HL-60 (cell line): Measurements from ENCODE around the gene PHLPP1.

Experiments used
- DNase-seq, 2 experiments: peaks; one replicate each; pipeline ENCODE4 v3.0.0-alpha.2; 2010 to 2020; ENCODE audit warnings: low read depth in 1 of 2, low spot score in 1 of 2
- H3K27ac ChIP-seq: fragments of 250-450 bp; sonication (Bioruptor Pico); replicated peaks from 2 replicates; pipeline ENCODE4 v1.5.1; 2020; ENCODE audit warnings: mild to moderate bottlenecking, moderate library complexity
- H3K27me3 ChIP-seq: fragments of 250-450 bp; sonication (Bioruptor Pico); 2 replicates; pipeline ENCODE4 v1.5.1; 2021; ENCODE audit warnings: mild to moderate bottlenecking, moderate library complexity; ENCODE audit not compliant: insufficient read depth, poor library complexity, severe bottlenecking
- H3K4me3 ChIP-seq: replicated peaks from 2 replicates; pipeline ENCODE4 v1.5.1; 2011; ENCODE audit warnings: mild to moderate bottlenecking, control low read depth, low read length; ENCODE audit not compliant: insufficient read depth
- CTCF ChIP-seq: IDR thresholded peaks from one replicate; pipeline ENCODE4 v1.5.1; 2011; ENCODE audit warnings: low read length, control low read depth, inconsistent platforms; ENCODE audit not compliant: insufficient read depth
- GABPA ChIP-seq: IDR thresholded peaks from 2 replicates; pipeline ENCODE4 v1.6.1; 2012; ENCODE audit warnings: low read depth
- POLR2AphosphoS5 ChIP-seq: IDR thresholded peaks from 2 replicates; pipeline ENCODE4 v1.6.1; 2012; ENCODE audit warnings: low read depth
- REST ChIP-seq: IDR thresholded peaks from 2 replicates; pipeline ENCODE4 v1.6.1; 2012; ENCODE audit warnings: low read depth; ENCODE audit not compliant: insufficient replicate concordance
- SPI1 ChIP-seq: IDR thresholded peaks from 2 replicates; pipeline ENCODE4 v1.6.1; 2012; ENCODE audit warnings: low read depth, mild to moderate bottlenecking, borderline replicate concordance

PHLPP1 gene

GRCh38 chr18:62870643-62871042, 155.3 kb downstream of the PHLPP1 start:
- Histone ChIP-seq H3K4me3 (no peak overlapping the region), H3K27ac (no peak overlapping the region), H3K27me3 (no peaks in the 10 kb centered on the region)
- DNase-seq, result no peak
- TF ChIP-seq GABPA (no peak), CTCF (no peak), SPI1 (no peak), POLR2AphosphoS5 (no peak), REST (no peak)

GRCh38 chr18:62875323-62875722, 160.0 kb downstream of the PHLPP1 start:
- H3K27ac ChIP-seq, result no peak overlapping the region
- DNase-seq, result no peak
- H3K4me3 ChIP-seq, result no peak overlapping the region
- TF ChIP-seq CTCF (no peak), GABPA (no peak), POLR2AphosphoS5 (no peak), REST (no peak), SPI1 (no peak)
- H3K27me3 ChIP-seq, result no peaks in the 10 kb centered on the region

GRCh38 chr18:62876111-62876510, 160.8 kb downstream of the PHLPP1 start:
- Histone ChIP-seq H3K27me3 (no peaks in the 10 kb centered on the region), H3K4me3 (no peak overlapping the region), H3K27ac (no peak overlapping the region)
- TF ChIP-seq REST (no peak), SPI1 (no peak), POLR2AphosphoS5 (no peak), GABPA (no peak), CTCF (no peak)
- no peak for DNase-seq
